Measurements from ENCODE around the gene TAAR6.

DNA sequence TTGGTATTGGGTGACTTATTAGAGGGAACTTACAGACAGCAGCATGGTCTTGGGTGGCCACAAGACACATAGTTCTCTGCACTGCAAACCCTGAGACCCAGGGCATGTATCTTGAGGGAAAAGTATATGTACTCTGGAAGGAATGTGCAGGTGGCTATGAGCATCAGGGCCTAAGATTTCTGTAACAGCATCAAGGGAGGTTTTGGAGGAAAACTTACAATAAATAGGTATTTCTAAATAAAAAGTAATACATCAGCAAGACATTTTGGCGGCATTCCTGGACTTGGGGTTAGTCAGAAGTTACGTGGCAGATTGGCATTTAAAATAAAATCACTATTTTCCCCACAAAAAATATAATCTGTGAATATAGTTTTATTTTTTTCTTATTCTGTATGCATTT is 49.2 kb upstream of the TAAR6 start:
- TF ChIP-seq POLR2A (IDR thresholded peaks at IDR 0.05) = no peak
- TF ChIP-seq, protein P1, sequence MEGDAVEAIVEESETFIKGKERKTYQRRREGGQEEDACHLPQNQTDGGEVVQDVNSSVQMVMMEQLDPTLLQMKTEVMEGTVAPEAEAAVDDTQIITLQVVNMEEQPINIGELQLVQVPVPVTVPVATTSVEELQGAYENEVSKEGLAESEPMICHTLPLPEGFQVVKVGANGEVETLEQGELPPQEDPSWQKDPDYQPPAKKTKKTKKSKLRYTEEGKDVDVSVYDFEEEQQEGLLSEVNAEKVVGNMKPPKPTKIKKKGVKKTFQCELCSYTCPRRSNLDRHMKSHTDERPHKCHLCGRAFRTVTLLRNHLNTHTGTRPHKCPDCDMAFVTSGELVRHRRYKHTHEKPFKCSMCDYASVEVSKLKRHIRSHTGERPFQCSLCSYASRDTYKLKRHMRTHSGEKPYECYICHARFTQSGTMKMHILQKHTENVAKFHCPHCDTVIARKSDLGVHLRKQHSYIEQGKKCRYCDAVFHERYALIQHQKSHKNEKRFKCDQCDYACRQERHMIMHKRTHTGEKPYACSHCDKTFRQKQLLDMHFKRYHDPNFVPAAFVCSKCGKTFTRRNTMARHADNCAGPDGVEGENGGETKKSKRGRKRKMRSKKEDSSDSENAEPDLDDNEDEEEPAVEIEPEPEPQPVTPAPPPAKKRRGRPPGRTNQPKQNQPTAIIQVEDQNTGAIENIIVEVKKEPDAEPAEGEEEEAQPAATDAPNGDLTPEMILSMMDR (IDR thresholded peaks at IDR 0.05 in 8 of 11, conservative IDR thresholded peaks at IDR 0.05 in 3 of 11) = no peak
